Left renal pelvis (tissue), 4 donors: Measurements from ENCODE around the gene TMEM235. TPM values are rescaled to one million over a fixed set of nuclear protein-coding genes. Genes with fewer than 3 reads are reported as not detected.
A peak's percentile ranks its signal among the peaks of the same experiment; 100 is the strongest.

Experiments used
- DNase-seq, 4 donors: peaks; one replicate each; pipeline ENCODE4 v3.0.0-alpha.2; 2013; ENCODE audit warnings: low read depth in 4 of 4, low spot score in 3 of 4
- polyA plus RNA-seq, 4 donors: library from polyadenylated mRNA; unstranded; fragments of 120-200 nt; gene quantifications; one replicate each; pipeline ENCODE4 v1.2.1, GENCODE V29; 2013; ENCODE audit not compliant: insufficient read length in 4 of 4

Gene TMEM235
- polyA plus RNA-seq, 4 donors, result not detected

GRCh38 chr17:78268191-78268874 is 36.9 kb downstream of the TMEM235 start:
- DNase-seq, result no peak

DNA sequence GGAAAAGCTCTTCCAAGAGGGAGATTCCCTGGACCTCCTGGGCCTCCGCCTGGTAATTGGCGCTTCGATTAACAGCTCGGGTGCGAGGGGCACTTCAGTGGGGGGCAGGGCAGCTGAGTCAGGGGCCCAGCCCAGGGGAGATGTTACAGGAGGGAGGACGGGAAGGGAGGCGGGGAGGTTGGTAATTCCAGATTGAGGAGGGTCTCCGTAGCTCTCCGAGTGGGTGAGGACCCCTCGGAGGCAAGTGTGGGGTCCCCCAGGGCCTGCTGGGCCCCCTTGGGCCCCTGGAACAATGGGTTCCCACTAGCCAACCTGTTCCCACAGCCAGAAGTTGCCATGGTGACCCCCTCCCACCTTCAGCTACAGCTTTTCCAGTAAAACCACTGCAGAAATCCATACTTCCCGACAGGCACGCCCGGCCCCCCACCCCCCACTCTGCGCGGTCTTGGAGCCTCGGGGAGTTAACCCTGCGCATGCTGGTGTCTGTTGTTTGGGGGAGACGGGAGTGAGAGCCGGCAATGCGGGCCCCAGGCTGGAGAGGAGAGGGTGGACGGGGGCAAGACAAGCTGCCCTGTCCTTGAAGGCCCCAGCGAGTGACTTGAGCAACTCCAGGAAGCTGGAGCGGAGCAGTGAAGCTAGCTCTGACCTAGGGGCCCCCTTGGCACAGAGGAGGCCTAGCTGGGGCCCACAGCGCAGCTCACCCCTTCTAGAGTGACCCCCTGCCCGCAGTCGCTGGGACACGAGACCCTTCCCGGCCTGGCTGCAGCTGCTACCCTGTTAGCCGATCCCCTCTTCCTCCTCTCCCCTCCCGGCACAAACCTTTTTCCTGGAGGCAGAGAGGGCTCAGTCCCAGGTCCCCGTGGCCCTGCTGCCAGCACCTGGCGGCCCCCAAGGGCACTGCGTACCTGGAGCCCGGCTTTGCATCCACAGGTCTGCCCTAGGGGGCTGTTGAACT is 37.8 kb downstream of the TMEM235 start:
- DNase-seq, result no peak

- DNase-seq, result no peak
Measured at GRCh38 chr17:78269955-78270381, 38.5 kb downstream of the TMEM235 start.

- no peak for DNase-seq
Measured at GRCh38 chr17:78271419-78272170, 40.2 kb downstream of the TMEM235 start.

DNA sequence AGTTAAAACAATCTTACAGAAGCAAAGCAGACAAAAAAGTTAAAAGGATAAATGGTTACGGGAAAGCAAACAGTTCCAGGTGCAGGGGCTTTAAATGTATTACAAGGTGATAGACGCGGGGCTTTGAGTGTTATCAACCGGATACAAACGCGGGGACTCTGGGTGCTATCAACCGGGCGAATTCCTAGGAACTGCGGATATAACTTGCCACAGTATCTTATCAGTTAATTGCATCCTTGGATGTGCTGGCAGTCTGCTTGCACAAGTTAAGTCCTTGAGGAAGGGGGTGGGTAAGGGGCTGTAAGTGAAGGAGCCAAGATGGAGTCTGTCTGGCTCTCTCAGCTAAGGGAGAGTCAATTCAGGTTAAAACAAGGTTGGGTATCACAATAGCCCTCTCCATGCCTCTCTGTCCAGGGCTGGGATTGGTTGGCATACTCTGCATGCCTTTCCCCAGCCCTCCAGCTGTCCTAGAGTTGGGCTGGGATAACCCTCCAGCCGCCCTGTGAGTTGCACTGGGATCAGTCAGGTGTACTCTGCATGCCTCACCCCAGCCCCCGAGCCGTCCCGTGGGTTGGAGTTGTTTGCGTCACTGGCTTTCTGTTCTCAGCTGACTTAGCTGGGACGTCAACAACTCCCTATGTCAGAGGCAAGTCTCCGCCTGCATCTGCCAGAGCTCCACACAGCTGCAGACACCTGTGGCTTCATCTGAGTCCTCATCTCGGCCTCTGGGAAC is 40.9 kb downstream of the TMEM235 start:
- DNase-seq, result peak; percentile 54 to 77 (median 70)

- DNase-seq, result no peak
Measured at GRCh38 chr17:78272914-78273258, 41.5 kb downstream of the TMEM235 start.

- DNase-seq, result no peak
Measured at GRCh38 chr17:78273813-78274212, 42.4 kb downstream of the TMEM235 start.

- no peak for DNase-seq
Measured at GRCh38 chr17:78275355-78275754, 43.9 kb downstream of the TMEM235 start.

DNA sequence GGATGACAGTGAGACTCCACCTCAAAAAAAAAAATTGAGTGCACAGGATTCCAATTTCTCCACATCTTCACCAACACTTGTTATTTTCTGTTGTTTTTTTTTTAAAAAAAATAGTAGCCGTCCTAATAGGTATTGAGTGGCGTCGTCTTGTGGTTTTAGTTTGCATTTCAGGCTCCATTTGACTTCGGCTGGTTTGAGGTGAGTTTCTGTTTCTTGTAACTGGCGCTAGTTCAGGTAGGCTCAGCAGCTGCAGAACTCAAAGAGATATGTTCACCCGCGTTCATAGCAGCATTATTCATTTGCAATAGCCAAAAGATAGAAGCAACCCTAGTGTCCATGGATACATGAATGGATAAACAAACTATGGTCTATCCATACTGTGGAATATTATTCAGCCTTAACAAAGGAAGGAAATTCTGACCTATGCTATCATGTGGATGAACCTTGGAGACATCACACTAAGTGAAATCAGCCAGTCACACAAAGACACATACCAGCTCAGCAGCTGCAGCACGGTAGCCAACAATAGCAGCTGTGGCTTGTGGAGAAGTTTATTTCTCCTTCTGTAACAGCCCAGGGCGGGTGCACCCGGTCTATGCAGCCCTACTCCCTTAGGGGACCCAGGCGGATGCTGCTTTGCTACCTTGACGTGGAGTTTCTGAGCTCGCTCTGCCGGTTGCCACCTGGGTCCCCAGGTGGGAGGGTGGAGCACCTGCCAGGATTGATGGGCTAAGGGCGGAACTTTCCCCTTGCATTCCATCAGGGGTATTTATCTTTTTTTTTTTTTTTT is 44.9 kb downstream of the TMEM235 start:
- no peak for DNase-seq

DNA sequence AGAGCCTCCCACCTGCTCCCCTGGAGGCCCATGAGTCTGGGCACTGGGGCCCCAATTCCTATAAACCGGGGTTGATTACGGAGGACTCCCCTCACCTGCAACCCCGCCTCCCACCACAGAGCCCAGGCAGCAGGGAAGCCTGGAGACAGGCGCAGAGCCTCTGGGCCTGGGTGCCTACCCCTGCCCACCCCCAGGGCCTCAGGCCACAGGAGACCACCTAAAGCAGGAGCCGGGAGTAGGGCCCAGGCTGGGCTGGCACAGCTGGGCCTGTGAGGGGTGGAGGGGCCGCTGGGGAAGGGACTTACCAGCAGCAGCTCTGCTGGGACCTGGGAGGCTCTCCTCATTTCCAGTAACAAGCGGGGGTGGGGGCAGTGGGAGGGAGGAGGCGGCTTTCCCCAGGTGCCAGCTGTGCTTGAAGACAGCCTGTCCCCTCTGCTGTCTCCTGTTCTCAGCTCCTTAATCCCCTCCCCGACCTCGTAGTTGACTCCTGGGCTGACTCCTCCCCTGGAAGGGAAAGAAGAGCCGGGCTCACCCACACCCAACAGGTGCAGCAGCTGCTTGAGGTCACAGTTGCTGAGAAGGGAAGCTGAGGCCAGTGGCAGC is 46.8 kb downstream of the TMEM235 start:
- no peak for DNase-seq

- DNase-seq, result no peak
Measured at GRCh38 chr17:78279360-78279990, 48.0 kb downstream of the TMEM235 start.

- DNase-seq, result no peak
Measured at GRCh38 chr17:78281249-78281845, 49.9 kb downstream of the TMEM235 start.

GRCh38 chr17:78284146-78284545 is 52.7 kb downstream of the TMEM235 start:
- DNase-seq, result no peak

- DNase-seq, result no peak
Measured at GRCh38 chr17:78289004-78289403, 57.6 kb downstream of the TMEM235 start.

DNA sequence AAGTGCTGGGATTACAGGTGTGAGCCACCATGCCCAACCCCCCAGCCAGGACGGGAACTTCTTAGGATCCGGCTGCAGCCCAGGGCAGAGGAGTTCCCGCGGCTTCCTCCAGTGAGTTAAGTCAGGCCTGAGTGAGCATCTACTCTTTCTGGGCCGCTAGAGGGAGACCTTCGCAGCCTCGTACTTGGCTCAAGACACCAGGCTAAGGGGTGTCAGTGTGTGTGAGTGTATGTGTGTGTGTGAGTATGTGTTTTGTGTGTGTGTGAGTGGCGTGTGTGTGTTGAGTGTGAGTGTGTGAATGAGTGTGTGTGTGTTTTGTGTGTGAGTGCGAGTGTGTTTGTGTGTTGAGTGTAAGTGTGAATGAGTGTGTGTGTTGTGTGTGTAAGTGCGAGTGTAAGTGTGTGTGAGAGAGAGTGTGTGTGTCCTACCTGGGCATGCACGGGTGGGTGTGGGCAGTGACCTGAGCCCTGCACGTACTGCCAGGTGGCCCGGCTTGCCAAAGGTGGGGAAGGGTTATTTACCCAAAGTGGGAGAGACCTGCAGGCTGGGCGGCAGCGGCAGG is 58.5 kb downstream of the TMEM235 start:
- peak; percentile 68 to 83 (median 78) for DNase-seq
